ENCODE data around the gene ZNF276.

DNA sequence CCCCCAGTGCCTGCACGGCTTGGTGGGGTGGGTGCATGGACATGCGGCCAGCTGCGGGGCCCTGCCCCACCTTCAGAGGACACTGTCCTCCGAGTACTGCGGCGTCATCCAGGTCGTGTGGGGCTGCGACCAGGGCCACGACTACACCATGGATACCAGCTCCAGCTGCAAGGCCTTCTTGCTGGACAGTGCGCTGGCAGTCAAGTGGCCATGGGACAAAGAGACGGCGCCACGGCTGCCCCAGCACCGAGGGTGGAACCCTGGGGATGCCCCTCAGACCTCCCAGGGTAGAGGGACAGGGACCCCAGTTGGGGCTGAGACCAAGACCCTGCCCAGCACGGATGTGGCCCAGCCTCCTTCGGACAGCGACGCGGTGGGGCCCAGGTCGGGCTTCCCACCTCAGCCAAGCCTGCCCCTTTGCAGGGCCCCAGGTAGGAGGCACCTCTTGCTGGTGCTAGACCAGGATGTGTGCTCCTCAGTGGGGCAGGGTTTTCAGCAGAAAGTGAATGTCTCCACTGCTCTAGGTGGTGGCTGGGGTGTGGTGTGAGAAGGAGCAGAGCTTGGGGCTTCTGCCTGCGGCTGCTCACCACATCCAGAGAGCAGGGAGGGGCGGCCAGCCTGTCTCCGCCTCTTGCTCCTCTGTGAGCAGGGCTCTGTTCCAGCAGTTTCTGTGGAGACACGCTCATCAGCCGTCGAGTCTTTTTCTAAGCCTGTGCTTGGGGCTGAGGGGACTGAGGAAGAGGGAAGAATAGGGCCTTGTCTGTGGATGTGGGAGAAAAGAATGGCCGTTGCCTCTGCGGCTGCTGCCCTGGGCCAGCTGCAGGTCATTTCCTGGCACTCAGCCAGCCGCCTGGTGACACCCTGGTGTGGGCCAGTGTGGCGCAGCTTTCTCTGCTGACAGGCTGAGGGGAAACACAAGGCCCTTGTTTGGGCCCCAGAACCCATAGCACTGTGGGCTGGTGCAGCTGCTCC, 2.2 kb downstream of the ZNF276 start:
- TF ChIP-seq CTCF (IDR thresholded peaks at IDR 0.05) = no peak
- no peak for TF ChIP-seq POLR2AphosphoS5 (IDR thresholded peaks at IDR 0.05)
